IPS-NIHi7 (cell line): ENCODE data around the gene DYSF.
"Not testable (repeated sequence)": the region's sequence is repeated elsewhere in the genome, so short reads cannot be mapped to it uniquely, and the experiment has no call there.

Experiments
- DNase-seq: peaks from one replicate; pipeline ENCODE4 v3.0.0; 2012; ENCODE audit warnings: mixed read lengths; ENCODE audit errors: extremely low spot score

The DYSF gene

DNA sequence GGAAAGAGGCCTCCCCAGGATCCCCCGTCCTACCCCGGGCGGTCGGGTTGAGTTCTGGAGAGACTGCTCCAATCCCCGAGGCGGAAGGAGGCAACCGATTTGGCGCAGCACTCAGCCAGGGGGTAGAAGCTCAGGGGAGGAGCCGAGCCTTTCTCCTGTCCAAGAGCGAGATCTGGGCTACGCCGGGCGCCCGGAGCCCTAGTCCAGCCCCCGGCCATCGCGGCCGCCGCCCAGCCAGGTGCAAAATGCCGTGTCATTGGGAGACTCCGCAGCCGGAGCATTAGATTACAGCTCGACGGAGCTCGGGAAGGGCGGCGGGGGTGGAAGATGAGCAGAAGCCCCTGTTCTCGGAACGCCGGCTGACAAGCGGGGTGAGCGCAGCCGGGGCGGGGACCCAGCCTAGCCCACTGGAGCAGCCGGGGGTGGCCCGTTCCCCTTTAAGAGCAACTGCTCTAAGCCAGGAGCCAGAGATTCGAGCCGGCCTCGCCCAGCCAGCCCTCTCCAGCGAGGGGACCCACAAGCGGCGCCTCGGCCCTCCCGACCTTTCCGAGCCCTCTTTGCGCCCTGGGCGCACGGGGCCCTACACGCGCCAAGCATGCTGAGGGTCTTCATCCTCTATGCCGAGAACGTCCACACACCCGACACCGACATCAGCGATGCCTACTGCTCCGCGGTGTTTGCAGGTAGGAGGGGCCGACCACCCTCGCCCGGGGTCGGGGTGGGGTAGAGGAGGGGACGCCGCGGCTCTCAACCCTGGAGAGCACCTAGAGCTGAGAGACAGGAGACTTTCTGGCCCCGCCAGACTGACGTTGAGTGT lies at the start of gene DYSF:
Gene DYSF (plus strand): TSS at position 158 of the 817 bp plus-strand sequence.
- peak; percentile 81 for DNase-seq

DNA sequence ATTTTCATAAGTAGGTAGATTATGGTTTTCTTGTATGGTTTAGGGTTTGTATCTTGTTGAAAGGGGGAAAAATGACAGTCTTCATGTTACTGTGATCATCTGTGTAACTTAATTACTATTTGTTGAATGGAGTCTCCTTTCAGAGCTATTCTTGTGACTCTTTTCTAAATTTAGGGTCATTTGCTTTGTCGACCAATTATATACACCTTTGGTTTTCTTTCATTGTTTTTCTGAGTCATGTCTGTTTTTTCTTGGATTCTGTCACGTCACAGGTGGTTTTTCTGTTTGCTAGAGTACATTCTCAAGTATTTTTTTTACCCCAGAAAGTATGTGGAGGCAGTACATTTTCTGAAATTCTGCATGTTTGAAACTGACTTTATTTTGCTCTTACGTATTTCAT lies 43.8 kb upstream of the DYSF start:
- DNase-seq, result no peak

GRCh38 chr2:71410696-71411095 lies 42.7 kb upstream of the DYSF start:
- no peak for DNase-seq

DNA sequence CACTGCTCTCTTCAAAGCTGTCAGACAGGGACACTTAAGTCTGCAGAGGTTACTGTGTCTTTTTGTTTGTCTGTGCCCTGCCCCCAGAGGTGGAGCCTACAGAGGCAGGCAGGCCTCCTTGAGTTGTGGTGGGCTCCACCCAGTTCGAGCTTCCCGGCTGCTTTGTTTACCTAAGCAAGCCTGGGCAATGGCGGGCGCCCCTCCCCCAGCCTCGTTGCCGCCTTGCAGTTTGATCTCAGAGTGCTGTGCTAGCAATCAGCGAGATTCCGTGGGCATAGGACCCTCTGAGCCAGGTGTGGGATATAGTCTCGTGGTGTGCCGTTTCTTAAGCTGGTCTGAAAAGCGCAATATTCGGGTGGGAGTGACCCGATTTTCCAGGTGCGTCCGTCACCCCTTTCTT lies 36.5 kb upstream of the DYSF start:
- not testable (repeated sequence) for DNase-seq

GRCh38 chr2:71417300-71418202 lies 35.8 kb upstream of the DYSF start:
- DNase-seq, result no peak

- DNase-seq, result no peak
These were observed 34.2 kb upstream of the DYSF start for GRCh38 chr2:71419145-71419544.

DNA sequence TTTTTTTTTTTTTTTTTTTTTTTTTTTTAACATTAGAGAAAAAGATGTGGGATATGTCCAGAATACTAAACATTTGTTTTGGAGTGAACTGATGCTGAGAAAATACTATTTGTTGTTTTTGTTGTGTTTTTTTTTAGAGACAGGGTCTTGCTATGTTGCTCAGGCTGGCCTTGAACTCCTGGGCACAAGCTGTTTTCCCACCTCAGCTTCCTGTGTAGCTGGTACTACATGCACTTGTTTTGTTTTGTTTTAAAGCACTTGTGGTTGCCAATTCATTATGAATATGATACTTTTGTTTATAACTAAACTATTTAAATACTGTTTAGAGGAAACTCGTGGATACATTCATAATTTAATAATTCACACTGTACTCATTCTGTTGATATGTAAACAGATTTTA lies 33.4 kb upstream of the DYSF start:
- DNase-seq, result no peak

DNA sequence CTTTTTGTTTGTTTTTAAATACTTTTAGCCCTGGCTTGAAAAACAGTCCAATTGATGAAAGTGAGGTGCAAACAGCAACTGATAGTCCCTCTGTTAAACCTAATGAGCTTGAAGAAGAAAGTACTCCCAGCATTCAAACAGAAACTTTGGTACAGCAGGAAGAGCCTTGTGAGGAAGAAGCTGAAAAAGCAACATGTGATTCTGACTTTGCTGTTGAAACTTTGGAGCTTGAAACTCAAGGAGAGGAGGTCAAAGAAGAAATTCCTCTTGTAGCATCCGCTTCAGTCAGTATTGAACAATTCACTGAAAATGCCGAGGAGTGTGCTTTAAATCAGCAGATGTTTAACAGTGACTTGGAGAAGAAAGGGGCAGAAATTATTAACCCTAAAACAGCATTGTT lies 30.6 kb upstream of the DYSF start:
- no peak for DNase-seq

DNA sequence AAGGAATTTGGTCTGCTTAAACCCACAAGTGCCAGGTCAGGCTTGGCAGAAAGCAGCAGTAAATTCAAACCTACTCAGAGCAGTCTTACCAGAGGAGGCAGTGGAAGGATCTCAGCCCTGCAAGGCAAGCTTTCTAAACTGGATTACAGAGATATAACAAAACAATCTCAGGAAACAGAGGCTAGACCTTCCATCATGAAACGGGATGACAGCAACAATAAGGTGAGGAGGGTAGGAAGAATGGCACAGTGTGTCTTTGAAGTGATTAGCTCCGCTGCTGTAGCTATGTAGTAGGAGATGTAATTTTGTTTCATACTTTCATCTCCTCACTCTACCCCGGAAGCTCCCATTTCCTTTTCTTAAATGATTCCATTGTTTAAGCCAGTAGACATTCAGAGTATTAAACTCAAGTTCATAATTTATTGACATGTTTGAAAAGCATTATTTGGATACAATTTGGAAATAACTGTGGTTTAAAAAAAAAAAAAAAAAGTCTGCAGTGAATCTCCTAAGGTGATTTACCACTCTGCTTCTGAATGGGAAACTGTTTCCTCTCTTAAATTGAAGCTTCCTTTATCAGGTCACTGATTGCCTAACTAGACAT lies 29.4 kb upstream of the DYSF start:
- DNase-seq, result no peak

DNA sequence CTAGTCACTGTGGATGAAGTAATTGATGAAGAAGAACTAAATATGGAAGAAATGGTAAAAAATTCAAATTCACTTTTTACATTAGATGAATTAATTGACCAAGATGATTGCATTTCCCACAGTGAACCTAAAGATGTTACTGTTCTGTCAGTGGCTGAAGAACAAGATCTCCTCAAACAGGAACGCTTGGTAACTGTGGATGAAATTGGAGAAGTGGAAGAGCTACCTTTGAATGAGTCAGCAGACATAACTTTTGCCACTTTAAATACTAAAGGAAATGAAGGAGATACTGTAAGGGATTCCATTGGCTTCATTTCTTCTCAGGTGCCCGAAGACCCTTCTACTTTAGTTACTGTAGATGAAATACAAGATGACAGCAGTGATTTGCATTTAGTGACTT lies 26.6 kb upstream of the DYSF start:
- no peak for DNase-seq

DNA sequence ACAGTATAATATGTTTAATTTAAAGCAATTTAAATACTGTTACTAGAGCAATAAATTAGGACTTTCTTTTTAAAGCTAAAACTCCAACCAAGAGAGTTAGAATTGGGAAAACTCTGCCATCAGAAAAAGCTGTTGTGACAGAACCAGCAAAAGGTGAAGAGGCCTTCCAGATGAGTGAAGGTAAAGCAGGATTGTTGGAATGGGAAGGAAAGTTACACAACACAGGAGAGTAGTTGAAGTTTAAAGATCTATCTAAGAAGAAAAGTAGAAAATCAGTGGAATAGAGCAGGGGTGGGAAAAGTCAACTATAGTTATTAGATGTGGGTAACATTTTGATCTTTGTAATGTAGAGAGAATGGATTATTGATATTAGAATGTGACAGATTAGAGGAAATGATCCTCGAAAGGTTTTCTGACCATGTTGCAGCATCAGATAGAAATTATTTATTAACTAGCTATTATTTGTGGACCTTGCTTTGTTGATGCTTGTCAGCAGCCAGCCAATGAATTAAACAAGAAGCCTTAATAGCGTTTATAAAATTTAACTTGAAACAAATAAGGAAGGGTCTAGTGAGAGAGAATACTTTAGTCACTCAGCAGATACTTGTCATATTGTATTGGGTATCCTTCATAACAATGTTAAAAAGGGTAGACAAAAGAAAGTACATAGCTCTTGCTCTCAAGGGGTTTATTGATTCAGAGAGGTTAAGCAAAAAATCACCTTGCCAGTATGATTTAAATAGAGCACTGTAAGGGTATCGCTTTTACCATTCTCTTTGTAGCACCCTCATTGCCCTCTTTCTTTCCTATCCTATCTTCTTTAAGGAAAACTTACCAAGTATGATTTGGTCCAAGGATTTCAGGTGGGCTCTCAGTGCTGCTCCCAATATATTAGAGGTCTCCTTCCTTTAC lies 24.6 kb upstream of the DYSF start:
- no peak for DNase-seq

- not testable (repeated sequence) for DNase-seq
These were observed 8.2 kb upstream of the DYSF start for GRCh38 chr2:71445142-71445541.

- no peak for DNase-seq
These were observed 6.9 kb upstream of the DYSF start for GRCh38 chr2:71446505-71446904.

- no peak for DNase-seq
These were observed 4.0 kb upstream of the DYSF start for GRCh38 chr2:71449343-71449742.

DNA sequence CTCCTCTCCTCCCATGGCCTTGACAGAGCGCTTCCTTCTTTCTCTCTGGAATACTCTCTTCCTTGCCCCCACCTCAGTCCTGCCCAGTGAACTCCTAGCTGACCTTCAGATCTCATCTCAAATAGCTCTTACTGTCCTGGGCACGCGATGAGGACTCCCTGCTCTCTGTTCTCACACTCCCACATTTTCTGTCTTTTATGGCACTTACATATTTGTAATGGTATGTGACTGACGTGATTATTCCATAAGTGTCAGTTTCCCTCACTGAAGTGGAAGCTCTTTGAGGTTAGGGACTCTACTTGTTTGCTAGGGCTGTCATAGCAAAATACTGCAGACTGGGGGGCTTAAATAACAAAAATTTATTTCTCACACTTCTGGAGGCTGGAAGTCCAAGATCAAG lies 1.7 kb upstream of the DYSF start:
- no peak for DNase-seq

DNA sequence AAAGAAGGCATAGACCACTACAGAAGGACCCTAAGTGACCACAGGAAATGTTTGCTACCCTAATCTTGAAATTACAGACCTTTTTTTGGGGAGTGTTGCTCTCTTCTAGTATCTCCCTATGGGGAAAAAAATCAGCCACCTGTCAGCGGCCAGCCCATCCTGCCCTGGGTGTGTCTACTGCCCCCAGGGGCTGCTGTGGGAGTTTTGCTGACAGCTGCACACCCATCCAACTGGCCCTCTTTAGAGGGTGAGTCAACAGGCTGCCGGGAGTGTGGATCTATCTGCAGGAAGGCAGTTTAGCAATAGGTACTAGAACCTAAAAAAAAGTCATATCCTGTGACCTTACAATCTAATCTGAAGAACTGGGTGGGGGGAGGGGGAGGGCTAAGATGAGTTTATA lies 796 bp upstream of the DYSF start:
- DNase-seq, result peak; percentile 72

- DNase-seq, result no peak
These were observed 1.1 kb downstream of the DYSF start for GRCh38 chr2:71454221-71455010.

DNA sequence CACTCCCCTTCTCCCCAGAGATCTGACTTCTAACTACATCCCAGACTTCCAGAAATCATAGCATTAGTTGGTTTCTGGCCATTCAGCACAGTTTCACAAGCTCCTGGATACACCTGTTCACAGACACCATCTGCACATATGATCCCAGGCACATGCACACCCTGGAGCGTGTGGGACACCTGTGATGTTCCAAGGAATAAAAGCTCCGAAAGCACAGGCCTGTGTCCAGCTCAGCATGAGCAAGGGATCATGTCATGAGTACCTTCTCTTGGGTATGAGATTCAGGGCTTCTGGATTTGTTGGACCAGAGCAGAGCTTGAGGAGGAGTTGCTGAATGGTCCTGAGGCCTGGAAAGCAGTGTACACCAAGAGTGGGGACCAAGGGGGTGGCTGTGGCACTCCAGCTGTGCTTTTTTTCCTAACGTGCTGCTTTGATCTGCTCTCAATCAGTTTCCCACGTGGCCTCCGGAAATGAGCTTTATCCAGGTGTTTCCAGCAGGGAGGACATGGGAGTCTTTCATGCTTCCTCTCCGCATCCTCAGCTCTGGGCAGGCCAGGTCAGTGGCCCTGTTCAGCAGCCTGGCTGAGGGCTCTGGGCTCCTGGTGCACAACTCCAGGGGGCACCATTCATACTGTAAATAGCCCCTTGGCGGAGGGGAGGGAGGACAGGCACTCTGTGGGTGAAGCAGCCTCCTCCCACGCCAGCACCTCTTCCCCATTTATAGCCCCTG lies 1.8 kb downstream of the DYSF start:
- no peak for DNase-seq

DNA sequence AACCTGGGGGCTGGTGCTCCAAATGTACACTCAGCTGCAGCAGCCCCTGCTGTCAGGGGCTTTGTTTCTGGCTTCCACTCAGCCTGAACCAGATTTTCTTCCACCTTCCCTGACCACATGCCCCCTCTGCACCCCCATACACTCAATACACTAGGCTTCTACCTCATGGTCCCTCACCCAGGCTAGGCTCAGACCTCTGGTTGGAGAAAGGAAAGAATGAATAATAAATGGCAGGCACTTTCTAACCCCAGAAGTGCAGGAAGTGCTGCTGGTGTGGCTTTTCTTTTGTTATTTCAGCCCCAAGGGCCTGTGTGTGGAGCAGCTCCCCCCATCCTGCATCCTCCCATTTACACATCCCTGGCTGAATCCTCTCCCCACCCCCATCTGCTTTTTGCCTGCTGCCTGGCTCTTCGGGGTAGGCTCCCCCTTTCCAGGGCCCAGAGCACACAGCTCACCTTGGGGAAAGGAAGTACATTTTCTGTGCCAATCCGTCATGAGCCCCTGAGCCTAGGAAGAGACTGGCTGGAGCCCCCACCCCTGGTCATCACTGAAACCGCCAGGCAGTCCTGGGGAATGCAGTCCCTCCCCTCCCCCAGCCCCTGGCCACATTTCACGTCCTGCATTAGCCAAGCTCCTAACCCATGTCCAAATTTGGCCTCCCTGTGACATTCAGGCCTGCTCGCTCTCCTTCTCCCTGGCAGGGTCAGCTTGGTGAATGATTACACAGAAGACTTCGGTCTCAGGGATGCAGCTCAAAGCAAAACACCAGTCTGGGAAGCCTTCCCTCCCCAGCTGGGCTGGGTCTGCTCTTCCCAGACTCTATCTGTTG lies 2.6 kb downstream of the DYSF start:
- peak; percentile 55 for DNase-seq
